ENCODE data around the gene PNMA8C. TPM values are rescaled to one million over a fixed set of nuclear protein-coding genes. Genes with fewer than 3 reads are reported as not detected.
"Not testable (repeated sequence)": the region's sequence is repeated elsewhere in the genome, so short reads cannot be mapped to it uniquely, and the experiment has no call there.

PNMA8C gene
- total RNA-seq, 4 donors from 2014 or later, result not detected

- ATAC-seq (ENCODE audit: low FRiP score) (no peak), DNase-seq (ENCODE audit: low spot score) (no peak)
- TF ChIP-seq CTCF (IDR thresholded peaks at IDR 0.05), result no peak
Measured at GRCh38 chr19:46423188-46423587, 5.5 kb downstream of the PNMA8C start.

GRCh38 chr19:46422344-46422743, 6.4 kb downstream of the PNMA8C start:
- ATAC-seq (ENCODE audit: low FRiP score) (no peak), DNase-seq (ENCODE audit: low spot score) (no peak)
- no peak for TF ChIP-seq CTCF (IDR thresholded peaks at IDR 0.05)

GRCh38 chr19:46420056-46420455, 8.7 kb downstream of the PNMA8C start:
- ATAC-seq (ENCODE audit: low FRiP score) (no peak), DNase-seq (ENCODE audit: low spot score) (no peak)
- no peak for TF ChIP-seq CTCF (IDR thresholded peaks at IDR 0.05)

GRCh38 chr19:46415804-46416709, 12.7 kb downstream of the PNMA8C start:
- DNase-seq (ENCODE audit: low spot score), result peak; percentile 51
- peak; percentile 55 for ATAC-seq (ENCODE audit: low FRiP score)

GRCh38 chr19:46414899-46415298, 13.8 kb downstream of the PNMA8C start:
- not testable (repeated sequence) for ATAC-seq (ENCODE audit: low FRiP score); DNase-seq (ENCODE audit: low spot score)

- TF ChIP-seq CTCF (IDR thresholded peaks at IDR 0.05), result no peak
- DNase-seq (ENCODE audit: low spot score) (no peak), ATAC-seq (ENCODE audit: low FRiP score) (peak; percentile 87)
Measured at GRCh38 chr19:46413262-46414031, 15.3 kb downstream of the PNMA8C start, which contains the start of gene CCDC8. Gene CCDC8 (minus strand): TSS chr19:46413564. CDS start chr19:46412810, 754 bp downstream.

- no peak for DNase-seq (ENCODE audit: low spot score)
- no peak for ATAC-seq (ENCODE audit: low FRiP score)
- no peak for TF ChIP-seq CTCF (IDR thresholded peaks at IDR 0.05)
Measured at GRCh38 chr19:46412650-46413261, 16.0 kb downstream of the PNMA8C start.

Data from omental fat pad (tissue), 4 donors.